GM12878 (cell line): Measurements from ENCODE around the gene TNNT3. TPM values are rescaled to one million over a fixed set of nuclear protein-coding genes. Genes with fewer than 3 reads are reported as not detected.

ENCODE experiments used
- ATAC-seq: fragments of 200-7000 bp; cut with Tn5 transposase; 3 replicates; pipeline ENCODE4 v1.9.1; 2020; ENCODE audit warnings: mild to moderate bottlenecking, moderate library complexity
- BruUV-seq: library from RNA; stranded (reverse); fragments of 400-500 nt; replicated peaks from 2 replicates; lab custom pipeline; 2021; lab: Mats Ljungman, UMichigan
- CTCF ChIA-PET: fragments of 300-600 bp; sonication (Branson Sonifier 250); formaldehyde crosslinking; extraction: SDS; loops from one replicate; lab custom pipeline; 2021; ENCODE audit warnings: inconsistent platforms; lab: Yijun Ruan, JAX
- POLR2A ChIA-PET: fragments of 350-600 bp; formaldehyde crosslinking; extraction: SDS; loops from one replicate; lab custom pipeline; 2021; ENCODE audit warnings: inconsistent platforms; lab: Charles Lee
- RAD21 ChIA-PET: fragments of 300-600 bp; sonication (Branson Sonifier 250); formaldehyde crosslinking; loops from one replicate; lab custom pipeline; 2023; ENCODE audit warnings: antibody characterized with exemption; ENCODE audit not compliant: unreplicated experiment; lab: Charles Lee
- SMC1A ChIA-PET: fragments of 300-600 bp; sonication (Branson Sonifier 250); formaldehyde crosslinking; loops from one replicate; lab custom pipeline; 2023; ENCODE audit not compliant: unreplicated experiment, uncharacterized antibody; lab: Charles Lee
- DNase-seq: peaks from one replicate; pipeline ENCODE4 v3.0.0-alpha.2; 2011; ENCODE audit warnings: low read depth, low spot score
- FAIRE-seq: peaks from 3 replicates; lab custom pipeline; 2011; peaks lifted over from hg19 to GRCh38; lab: Jason Lieb, UNC
- H2AFZ ChIP-seq: 2 replicates; pipeline ENCODE4 v1.6.0; 2011; ENCODE audit warnings: low read depth, low read length, control low read depth; ENCODE audit not compliant: control insufficient read depth
- H3K27ac ChIP-seq: 2 replicates; pipeline ENCODE4 v1.5.1; 2011; ENCODE audit warnings: control low read depth; ENCODE audit not compliant: control insufficient read depth, insufficient read depth
- H3K27me3 ChIP-seq, 2 experiments: replicated peaks in 1 of 2; 2 replicates each; pipeline versions ENCODE4 v1.6.0 to v1.6.1; 2011; ENCODE audit warnings: low read length in 1 of 2; ENCODE audit not compliant: control insufficient read depth in 2 of 2, insufficient read depth in 2 of 2
- H3K36me3 ChIP-seq, 2 experiments: 2 replicates each; pipeline ENCODE4 v1.5.1; 2011; ENCODE audit warnings: low read length in 1 of 2; ENCODE audit not compliant: control insufficient read depth in 2 of 2, insufficient read depth in 2 of 2
- H3K4me1 ChIP-seq: 2 replicates; pipeline ENCODE4 v1.6.1; 2011; ENCODE audit warnings: mild to moderate bottlenecking, low read length, moderate library complexity, mixed read lengths; ENCODE audit not compliant: control insufficient read depth, insufficient read depth
- H3K4me2 ChIP-seq: 2 replicates; pipeline ENCODE4 v1.6.0; 2011; ENCODE audit warnings: control low read depth; ENCODE audit not compliant: control insufficient read depth, insufficient read depth
- H3K4me3 ChIP-seq: fragments of 200-600 bp; sonication (generic); 2 replicates; pipeline ENCODE4 v1.5.1; 2016
- H3K79me2 ChIP-seq: 2 replicates; pipeline ENCODE4 v1.6.0; 2011; ENCODE audit warnings: low read length; ENCODE audit not compliant: control insufficient read depth, insufficient read depth
- H3K9ac ChIP-seq: 2 replicates; pipeline ENCODE4 v1.8.0; 2011; ENCODE audit warnings: low read length, control low read depth, mixed read lengths; ENCODE audit not compliant: control insufficient read depth, insufficient read depth
- H3K9me3 ChIP-seq: replicated peaks from 3 replicates; pipeline ENCODE4 v1.5.1; 2011; ENCODE audit warnings: mild to moderate bottlenecking, low read length; ENCODE audit not compliant: control insufficient read depth, insufficient read depth
- H4K20me1 ChIP-seq: 2 replicates; pipeline ENCODE4 v1.6.0; 2011; ENCODE audit not compliant: control insufficient read depth, insufficient read depth
- CEBPZ ChIP-seq: fragments of 150-350 bp; IDR thresholded peaks from 2 replicates; pipeline ENCODE4 v1.6.1; 2016; ENCODE audit warnings: low read depth, low read length
- HSF1 ChIP-seq: fragments of 150-350 bp; IDR thresholded peaks from 2 replicates; pipeline ENCODE4 v1.6.1; 2014; ENCODE audit warnings: mild to moderate bottlenecking, low read depth, low read length
- IRF3 ChIP-seq: fragments of 450-650 bp; IDR thresholded peaks from 2 replicates; pipeline ENCODE4 v1.6.1; 2014; ENCODE audit warnings: mild to moderate bottlenecking
- WGBS: methylation state at CpG from one replicate; pipeline ENCODE4 v1.1.6; 2016; ENCODE audit warnings: low lambda C conversion rate; ENCODE audit not compliant: insufficient replicate concordance, insufficient coverage; ENCODE audit errors: missing lambda C conversion rate; 5-methylcytosine and 5-hydroxymethylcytosine counted together
- in situ Hi-C: fragments of 300-500 bp; cut with MboI; formaldehyde crosslinking; loops from 9 replicates; pipeline ENCODE4 v1.14.3; 2018; ENCODE audit warnings: mixed read lengths
- intact Hi-C: fragments of 100-400 bp; cut with micrococcal nuclease; formaldehyde crosslinking; loops from one replicate; pipeline ENCODE4 v1.14.2; 2022; ENCODE audit not compliant: unreplicated experiment
- polyA plus RNA-seq, 11 experiments: library from polyadenylated mRNA; depleted of rRNA in 4 of 11; unstranded in 6 of 11; stranded (reverse) in 5 of 11; fragments of >200 nt; fragmentation: Nextera tagmentation in 4 of 11; fragmentation: Illumina TruSeq in 1 of 11; extraction: Ambion mirVana in 4 of 11; extraction: Trizol in 1 of 11; gene quantifications; 1 replicate in 1 of 11; 2 replicates in 10 of 11; pipeline versions ENCODE4 v1.2.1 to v1.2.3, GENCODE V29; 2011 to 2016; ENCODE audit warnings: inconsistent platforms in 2 of 11, missing spikeins in 2 of 11, low read depth in 1 of 11
- total RNA-seq, 4 experiments: library from RNA; depleted of rRNA in 3 of 4; stranded (reverse); fragments of >200 nt in 3 of 4; fragmentation: Illumina TruSeq in 1 of 4; extraction: Trizol in 1 of 4; gene quantifications; 2 replicates each; pipeline versions ENCODE4 v1.2.1 to v1.2.3, GENCODE V29; 2013 to 2021

Gene TNNT3
- total and polyA plus RNA-seq, 10 of the 15 experiments (the other 5 are each of a cell fraction or from before 2014, with no cell fraction given), result 0.40 to 0.50 TPM; not detected in 8

- DNase-seq (no peak), FAIRE-seq (no peak), ATAC-seq (no peak)
- Histone ChIP-seq H3K9ac (no peak overlapping the region), H2AFZ (no peak overlapping the region), H3K4me2 (no peak overlapping the region), H3K27me3 (no peaks in the 10 kb centered on the region), H3K79me2 (no peaks in the 10 kb centered on the region), H3K4me1 (no peaks in the 10 kb centered on the region), H3K27ac (no peak overlapping the region), H4K20me1 (no peaks in the 10 kb centered on the region), H3K9me3 (no peaks in the 10 kb centered on the region), H3K36me3 (no peaks in the 10 kb centered on the region), H3K4me3 (no peak overlapping the region)
- ChIA-PET SMC1A (no interaction called here), POLR2A (interaction anchor here (0.6 kb wide), 1 partner anchor 62 kb away, joined by 3 read pairs; no protein-coding TSS in a partner anchor), RAD21 (no interaction called here), CTCF (no interaction called here)
- BruUV-seq, result no TSS peak
- 95% methylated on average over 4 of the region's 20 CpGs for WGBS
- TF ChIP-seq CEBPZ (no peak), HSF1 (no peak), IRF3 (no peak)
- in situ Hi-C loops, result no loop called here
- intact Hi-C loops, result no loop called here
These were observed 44.4 kb downstream of the TNNT3 start for GRCh38 chr11:1963864-1964263.
